ENCODE data around the gene HTR1E. TPM values are rescaled to one million over a fixed set of nuclear protein-coding genes. Genes with fewer than 3 reads are reported as not detected.
"Not testable (repeated sequence)": the region's sequence is repeated elsewhere in the genome, so short reads cannot be mapped to it uniquely, and the experiment has no call there.

HTR1E gene
- total RNA-seq, 1 experiment from 2014 or later = not detected

DNA sequence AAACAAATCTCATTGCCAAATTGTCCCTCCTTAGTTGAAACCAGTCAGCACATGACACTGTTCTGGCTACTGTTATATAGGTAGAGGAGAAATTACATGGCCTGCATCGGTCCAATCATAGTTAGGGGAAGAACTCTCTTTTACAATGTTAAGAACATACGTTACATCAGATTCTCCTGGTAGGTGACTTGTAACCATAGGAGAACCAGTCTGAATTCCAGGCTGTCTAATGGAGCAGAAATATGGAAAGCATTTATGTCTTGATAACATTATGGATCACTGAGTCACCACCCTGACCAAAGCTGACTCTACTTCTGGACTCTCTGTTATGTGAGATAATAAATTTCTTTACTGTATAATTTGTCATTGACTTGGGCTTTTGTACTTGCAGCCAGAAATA, 40.9 kb downstream of the HTR1E start:
- Histone ChIP-seq H3K27me3 (replicated peaks; ENCODE audit: control insufficient read depth, insufficient read depth, low read length) (no peaks in the 10 kb centered on the region), H3K4me1 (no peaks in the 10 kb centered on the region), H3K36me3 (ENCODE audit: control insufficient read depth, insufficient read depth, low read length) (no peaks in the 10 kb centered on the region), H3K4me3 (ENCODE audit: low read depth, low read length) (no peak overlapping the region), H3K9me3 (no peaks in the 10 kb centered on the region)
- BruUV-seq (replicated peaks) = no TSS peak
- Mint-ChIP-seq H3K27ac (ENCODE audit: unreplicated experiment) (no peak overlapping the region), H3K4me3 (ENCODE audit: unreplicated experiment) (no peak overlapping the region), H3K9me3 (ENCODE audit: unreplicated experiment) (no peaks in the 10 kb centered on the region), H3K4me1 (ENCODE audit: low read depth, unreplicated experiment) (no peaks in the 10 kb centered on the region), H3K27me3 (ENCODE audit: insufficient read depth, unreplicated experiment) (peaks cover 32% of the 10 kb centered on the region), H3K36me3 (ENCODE audit: insufficient read depth, unreplicated experiment) (no peaks in the 10 kb centered on the region)
- POLR2A ChIA-PET = no interaction called here
- intact Hi-C loops (cut with micrococcal nuclease; ENCODE audit: unreplicated experiment) = no loop called here
- TF ChIP-seq, protein P1, sequence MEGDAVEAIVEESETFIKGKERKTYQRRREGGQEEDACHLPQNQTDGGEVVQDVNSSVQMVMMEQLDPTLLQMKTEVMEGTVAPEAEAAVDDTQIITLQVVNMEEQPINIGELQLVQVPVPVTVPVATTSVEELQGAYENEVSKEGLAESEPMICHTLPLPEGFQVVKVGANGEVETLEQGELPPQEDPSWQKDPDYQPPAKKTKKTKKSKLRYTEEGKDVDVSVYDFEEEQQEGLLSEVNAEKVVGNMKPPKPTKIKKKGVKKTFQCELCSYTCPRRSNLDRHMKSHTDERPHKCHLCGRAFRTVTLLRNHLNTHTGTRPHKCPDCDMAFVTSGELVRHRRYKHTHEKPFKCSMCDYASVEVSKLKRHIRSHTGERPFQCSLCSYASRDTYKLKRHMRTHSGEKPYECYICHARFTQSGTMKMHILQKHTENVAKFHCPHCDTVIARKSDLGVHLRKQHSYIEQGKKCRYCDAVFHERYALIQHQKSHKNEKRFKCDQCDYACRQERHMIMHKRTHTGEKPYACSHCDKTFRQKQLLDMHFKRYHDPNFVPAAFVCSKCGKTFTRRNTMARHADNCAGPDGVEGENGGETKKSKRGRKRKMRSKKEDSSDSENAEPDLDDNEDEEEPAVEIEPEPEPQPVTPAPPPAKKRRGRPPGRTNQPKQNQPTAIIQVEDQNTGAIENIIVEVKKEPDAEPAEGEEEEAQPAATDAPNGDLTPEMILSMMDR (IDR thresholded peaks at IDR 0.05; ENCODE audit: insufficient read depth in 1 of 2, low read depth in 1 of 2, low read length in 1 of 2, severe bottlenecking in 1 of 2, unreplicated experiment in 1 of 2) = no peak
- no peak for DNase-seq
- CTCF ChIA-PET = no interaction called here

GRCh38 chr6:87001494-87001893, 64.2 kb downstream of the HTR1E start:
- no peak for DNase-seq
- Histone ChIP-seq H3K27me3 (replicated peaks; ENCODE audit: control insufficient read depth, insufficient read depth, low read length) (no peaks in the 10 kb centered on the region), H3K9me3 (no peaks in the 10 kb centered on the region), H3K4me3 (ENCODE audit: low read depth, low read length) (no peak overlapping the region), H3K36me3 (ENCODE audit: control insufficient read depth, insufficient read depth, low read length) (no peaks in the 10 kb centered on the region), H3K4me1 (no peaks in the 10 kb centered on the region)
- intact Hi-C loops (cut with micrococcal nuclease; ENCODE audit: unreplicated experiment) = no loop called here
- peaks cover 28% of the 10 kb centered on the region for H3K9me3 Mint-ChIP-seq (ENCODE audit: unreplicated experiment)
- BruUV-seq (replicated peaks) = no TSS peak
- TF ChIP-seq, protein P1 (IDR thresholded peaks at IDR 0.05; ENCODE audit: insufficient read depth in 1 of 2, low read depth in 1 of 2, low read length in 1 of 2, severe bottlenecking in 1 of 2, unreplicated experiment in 1 of 2) = no peak
- no peaks in the 10 kb centered on the region for H3K27me3 Mint-ChIP-seq (ENCODE audit: insufficient read depth, unreplicated experiment)
- no peaks in the 10 kb centered on the region for H3K4me1 Mint-ChIP-seq (ENCODE audit: low read depth, unreplicated experiment)
- no peaks in the 10 kb centered on the region for H3K36me3 Mint-ChIP-seq (ENCODE audit: insufficient read depth, unreplicated experiment)
- ChIA-PET POLR2A (no interaction called here), CTCF (no interaction called here)
- no peak overlapping the region for H3K4me3 Mint-ChIP-seq (ENCODE audit: unreplicated experiment)
- H3K27ac Mint-ChIP-seq (ENCODE audit: unreplicated experiment) = no peak overlapping the region

GRCh38 chr6:87002391-87002790, 65.1 kb downstream of the HTR1E start:
- H3K27ac Mint-ChIP-seq (ENCODE audit: unreplicated experiment); BruUV-seq (replicated peaks); H3K4me3 ChIP-seq (ENCODE audit: low read depth, low read length); H3K36me3 Mint-ChIP-seq (ENCODE audit: insufficient read depth, unreplicated experiment); POLR2A ChIA-PET; CTCF ChIA-PET; DNase-seq; H3K4me1 ChIP-seq; H3K36me3 ChIP-seq (ENCODE audit: control insufficient read depth, insufficient read depth, low read length); H3K4me3 Mint-ChIP-seq (ENCODE audit: unreplicated experiment); intact Hi-C loops (cut with micrococcal nuclease; ENCODE audit: unreplicated experiment); H3K27me3 ChIP-seq (replicated peaks; ENCODE audit: control insufficient read depth, insufficient read depth, low read length); H3K9me3 ChIP-seq; H3K4me1 Mint-ChIP-seq (ENCODE audit: low read depth, unreplicated experiment); H3K27me3 Mint-ChIP-seq (ENCODE audit: insufficient read depth, unreplicated experiment): not testable (repeated sequence)
- H3K9me3 Mint-ChIP-seq (ENCODE audit: unreplicated experiment) = peaks cover 30% of the 10 kb centered on the region

DNA sequence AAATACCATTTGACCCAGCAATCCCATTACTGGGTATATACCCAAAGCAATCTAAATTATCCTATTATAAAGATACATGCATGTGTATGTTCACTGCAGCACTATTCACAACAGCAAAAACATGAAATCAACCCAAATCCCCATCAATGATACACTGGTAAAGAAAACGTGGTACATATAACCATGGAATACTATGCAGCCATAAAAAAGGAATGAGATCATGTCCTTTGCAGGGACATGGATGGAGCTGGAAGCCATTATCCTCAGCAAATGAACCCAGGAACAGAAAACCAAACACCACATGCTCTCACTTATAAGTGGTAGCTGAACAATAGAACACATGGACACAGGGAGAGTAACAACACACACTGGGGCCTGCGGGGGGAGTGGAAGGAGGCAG, 69.2 kb downstream of the HTR1E start:
- H3K36me3 Mint-ChIP-seq (ENCODE audit: insufficient read depth, unreplicated experiment); BruUV-seq (replicated peaks); POLR2A ChIA-PET; H3K4me1 ChIP-seq; intact Hi-C loops (cut with micrococcal nuclease; ENCODE audit: unreplicated experiment); CTCF ChIA-PET; H3K27me3 Mint-ChIP-seq (ENCODE audit: insufficient read depth, unreplicated experiment); H3K4me1 Mint-ChIP-seq (ENCODE audit: low read depth, unreplicated experiment); H3K9me3 ChIP-seq; H3K36me3 ChIP-seq (ENCODE audit: control insufficient read depth, insufficient read depth, low read length); H3K27ac Mint-ChIP-seq (ENCODE audit: unreplicated experiment); H3K27me3 ChIP-seq (replicated peaks; ENCODE audit: control insufficient read depth, insufficient read depth, low read length); H3K4me3 ChIP-seq (ENCODE audit: low read depth, low read length); H3K4me3 Mint-ChIP-seq (ENCODE audit: unreplicated experiment); DNase-seq: not testable (repeated sequence)
- peaks cover 29% of the 10 kb centered on the region for H3K9me3 Mint-ChIP-seq (ENCODE audit: unreplicated experiment)

DNA sequence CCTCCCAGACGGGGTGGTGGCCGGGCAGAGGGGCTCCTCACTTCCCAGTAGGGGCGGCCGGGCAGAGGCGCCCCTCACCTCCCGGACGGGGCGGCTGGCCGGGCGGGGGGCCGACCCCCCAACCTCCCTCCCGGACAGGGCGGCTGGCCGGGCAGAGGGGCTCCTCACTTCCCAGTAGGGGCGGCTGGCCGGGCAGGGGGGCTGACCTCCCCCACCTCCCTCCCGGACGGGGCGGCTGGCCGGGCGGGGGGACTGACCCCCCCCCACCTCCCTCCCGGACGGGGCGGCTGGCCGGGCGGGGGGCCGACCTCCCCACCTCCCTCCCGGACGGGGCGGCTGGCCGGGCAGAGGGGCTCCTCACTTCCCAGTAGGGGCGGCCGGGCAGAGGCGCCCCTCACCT, 72.3 kb downstream of the HTR1E start:
- peaks cover 20% of the 10 kb centered on the region for H3K9me3 Mint-ChIP-seq (ENCODE audit: unreplicated experiment)
- BruUV-seq (replicated peaks); H3K4me1 ChIP-seq; H3K27ac Mint-ChIP-seq (ENCODE audit: unreplicated experiment); H3K36me3 Mint-ChIP-seq (ENCODE audit: insufficient read depth, unreplicated experiment); POLR2A ChIA-PET; H3K4me3 ChIP-seq (ENCODE audit: low read depth, low read length); H3K27me3 Mint-ChIP-seq (ENCODE audit: insufficient read depth, unreplicated experiment); CTCF ChIA-PET; H3K4me1 Mint-ChIP-seq (ENCODE audit: low read depth, unreplicated experiment); intact Hi-C loops (cut with micrococcal nuclease; ENCODE audit: unreplicated experiment); H3K27me3 ChIP-seq (replicated peaks; ENCODE audit: control insufficient read depth, insufficient read depth, low read length); H3K36me3 ChIP-seq (ENCODE audit: control insufficient read depth, insufficient read depth, low read length); H3K9me3 ChIP-seq; DNase-seq; H3K4me3 Mint-ChIP-seq (ENCODE audit: unreplicated experiment): not testable (repeated sequence)
